Neural crest cell (in vitro differentiated cells): ENCODE results near the gene PMP22. TPM values are rescaled to one million over a fixed set of nuclear protein-coding genes. Genes with fewer than 3 reads are reported as not detected.
"Not testable (repeated sequence)": the region's sequence is repeated elsewhere in the genome, so short reads cannot be mapped to it uniquely, and the experiment has no call there.

Experiments
- DNase-seq: peaks from one replicate; pipeline ENCODE4 v3.0.0; 2021; ENCODE audit warnings: low read depth, mixed read lengths, low spot score
- H3K27ac Mint-ChIP-seq: one replicate; pipeline ENCODE4 v1.8.0; 2021; ENCODE audit warnings: mild to moderate bottlenecking, mixed read lengths; ENCODE audit not compliant: unreplicated experiment
- H3K27me3 Mint-ChIP-seq: 2 replicates; pipeline ENCODE4 v1.8.0; 2021; ENCODE audit warnings: low read depth, mild to moderate bottlenecking, mixed read lengths
- H3K36me3 Mint-ChIP-seq: 2 replicates; pipeline ENCODE4 v1.8.0; 2021; ENCODE audit warnings: low read depth, mild to moderate bottlenecking, mixed read lengths
- H3K4me1 Mint-ChIP-seq: 2 replicates; pipeline ENCODE4 v1.8.0; 2021; ENCODE audit warnings: mixed read lengths
- H3K4me3 Mint-ChIP-seq: one replicate; pipeline ENCODE4 v1.8.0; 2021; ENCODE audit warnings: mild to moderate bottlenecking, mixed read lengths
- H3K9me3 Mint-ChIP-seq: 2 replicates; pipeline ENCODE4 v1.8.0; 2021; ENCODE audit warnings: mixed read lengths
- total RNA-seq: library from RNA; stranded (reverse); gene quantifications from 2 replicates; pipeline ENCODE4 v1.2.1, GENCODE V29; 2021
- TF ChIP-seq, protein P1 (sequence below): fragments of 200-600 bp; sonication (generic); conservative IDR thresholded peaks from 2 replicates; pipeline ENCODE4 v1.5.0; 2021; ENCODE audit warnings: antibody characterized with exemption, mild to moderate bottlenecking

PMP22 gene
- total RNA-seq, 1 donor from 2014 or later, result 14.9 TPM

DNA sequence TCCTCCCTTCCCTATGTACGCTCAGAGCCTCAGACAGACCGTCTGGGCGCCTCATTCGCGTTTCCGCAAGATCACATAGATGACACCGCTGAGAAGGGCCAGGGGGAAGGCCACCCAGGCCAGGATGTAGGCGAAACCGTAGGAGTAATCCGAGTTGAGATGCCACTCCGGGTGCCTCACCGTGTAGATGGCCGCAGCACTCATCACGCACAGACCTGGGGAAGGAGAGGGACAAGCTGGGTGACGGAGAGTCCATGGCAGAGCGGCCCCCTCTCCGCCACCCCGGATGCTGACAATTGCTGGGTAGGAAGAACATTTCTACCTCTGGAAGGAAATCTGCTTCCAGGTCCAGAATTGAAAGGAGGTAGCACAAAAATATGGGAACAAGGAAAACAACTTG is 34.3 kb downstream of the PMP22 start:
- Mint-ChIP-seq H3K4me1 (peaks cover 23% of the 10 kb centered on the region), H3K9me3 (no peaks in the 10 kb centered on the region), H3K27me3 (no peaks in the 10 kb centered on the region), H3K27ac (no peak overlapping the region), H3K36me3 (peaks cover 13% of the 10 kb centered on the region), H3K4me3 (no peak overlapping the region)
- TF ChIP-seq, protein P1, sequence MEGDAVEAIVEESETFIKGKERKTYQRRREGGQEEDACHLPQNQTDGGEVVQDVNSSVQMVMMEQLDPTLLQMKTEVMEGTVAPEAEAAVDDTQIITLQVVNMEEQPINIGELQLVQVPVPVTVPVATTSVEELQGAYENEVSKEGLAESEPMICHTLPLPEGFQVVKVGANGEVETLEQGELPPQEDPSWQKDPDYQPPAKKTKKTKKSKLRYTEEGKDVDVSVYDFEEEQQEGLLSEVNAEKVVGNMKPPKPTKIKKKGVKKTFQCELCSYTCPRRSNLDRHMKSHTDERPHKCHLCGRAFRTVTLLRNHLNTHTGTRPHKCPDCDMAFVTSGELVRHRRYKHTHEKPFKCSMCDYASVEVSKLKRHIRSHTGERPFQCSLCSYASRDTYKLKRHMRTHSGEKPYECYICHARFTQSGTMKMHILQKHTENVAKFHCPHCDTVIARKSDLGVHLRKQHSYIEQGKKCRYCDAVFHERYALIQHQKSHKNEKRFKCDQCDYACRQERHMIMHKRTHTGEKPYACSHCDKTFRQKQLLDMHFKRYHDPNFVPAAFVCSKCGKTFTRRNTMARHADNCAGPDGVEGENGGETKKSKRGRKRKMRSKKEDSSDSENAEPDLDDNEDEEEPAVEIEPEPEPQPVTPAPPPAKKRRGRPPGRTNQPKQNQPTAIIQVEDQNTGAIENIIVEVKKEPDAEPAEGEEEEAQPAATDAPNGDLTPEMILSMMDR, result no peak
- no peak for DNase-seq

DNA sequence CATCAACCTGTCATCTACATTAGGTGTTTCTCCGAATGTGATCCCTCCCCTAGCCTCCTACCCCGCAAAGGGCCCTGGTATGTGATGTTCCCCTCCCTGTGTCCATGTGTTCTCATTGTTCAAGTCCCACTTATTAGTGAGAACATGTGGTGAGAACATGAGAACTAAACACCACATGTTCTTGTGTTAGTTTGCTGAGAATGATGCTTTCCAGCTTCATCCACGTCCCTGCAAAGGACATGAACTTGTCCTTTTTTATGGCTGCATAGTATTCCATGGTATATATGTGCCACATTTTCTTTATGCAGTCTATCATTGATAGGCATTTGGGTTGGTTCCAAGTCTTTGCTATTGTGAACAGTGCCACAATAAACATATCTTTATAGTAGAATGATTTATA is 43.3 kb downstream of the PMP22 start:
- not testable (repeated sequence) for H3K9me3 Mint-ChIP-seq, DNase-seq, H3K27ac Mint-ChIP-seq, H3K36me3 Mint-ChIP-seq, H3K4me3 Mint-ChIP-seq, H3K4me1 Mint-ChIP-seq, H3K27me3 Mint-ChIP-seq

DNA sequence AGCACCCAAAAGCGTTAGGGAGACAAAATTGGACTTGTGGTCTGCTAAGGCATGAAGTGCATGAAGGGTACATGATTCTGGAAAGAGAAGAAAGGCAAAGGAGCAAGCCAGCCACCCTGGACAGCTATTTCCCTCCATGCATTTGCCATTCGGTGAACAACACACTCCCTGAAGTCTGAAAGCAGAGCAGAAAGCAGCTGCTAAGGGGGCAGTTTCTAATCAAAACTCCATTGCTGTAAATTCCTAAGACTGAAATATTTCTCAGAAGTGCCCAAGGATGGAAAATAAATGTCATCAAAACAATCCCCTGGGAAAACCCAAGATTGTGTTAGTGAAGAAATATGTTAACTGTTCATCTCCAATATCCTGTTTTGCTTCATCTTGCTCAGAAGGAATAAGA is 44.3 kb downstream of the PMP22 start:
- H3K27me3 Mint-ChIP-seq, result no peaks in the 10 kb centered on the region
- no peaks in the 10 kb centered on the region for H3K36me3 Mint-ChIP-seq
- TF ChIP-seq, protein P1, result no peak
- no peaks in the 10 kb centered on the region for H3K4me1 Mint-ChIP-seq
- H3K27ac Mint-ChIP-seq, result no peak overlapping the region
- DNase-seq, result no peak
- H3K4me3 Mint-ChIP-seq, result no peak overlapping the region
- no peaks in the 10 kb centered on the region for H3K9me3 Mint-ChIP-seq

DNA sequence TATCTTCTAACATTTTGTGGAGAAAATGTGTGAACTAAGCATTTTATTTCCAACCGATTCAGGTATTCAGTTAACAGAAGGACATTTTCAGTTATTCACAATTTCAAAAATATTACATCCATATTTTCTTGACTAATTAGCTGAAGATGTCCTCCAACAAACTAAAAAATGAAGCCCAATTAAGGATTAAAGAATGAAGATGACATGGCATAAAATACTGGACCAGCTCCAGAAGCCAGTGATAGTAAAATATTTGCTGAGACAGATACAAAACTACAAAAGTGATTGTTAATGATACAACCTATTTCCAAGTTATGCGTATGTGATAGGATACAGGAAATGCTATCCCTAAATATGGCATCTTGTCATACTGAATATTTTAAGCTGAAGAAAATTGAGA is 48.6 kb downstream of the PMP22 start:
- Mint-ChIP-seq H3K36me3 (no peaks in the 10 kb centered on the region), H3K4me1 (peaks cover 3% of the 10 kb centered on the region), H3K27me3 (no peaks in the 10 kb centered on the region), H3K9me3 (no peaks in the 10 kb centered on the region), H3K4me3 (no peak overlapping the region), H3K27ac (no peak overlapping the region)
- TF ChIP-seq, protein P1, result no peak
- no peak for DNase-seq

DNA sequence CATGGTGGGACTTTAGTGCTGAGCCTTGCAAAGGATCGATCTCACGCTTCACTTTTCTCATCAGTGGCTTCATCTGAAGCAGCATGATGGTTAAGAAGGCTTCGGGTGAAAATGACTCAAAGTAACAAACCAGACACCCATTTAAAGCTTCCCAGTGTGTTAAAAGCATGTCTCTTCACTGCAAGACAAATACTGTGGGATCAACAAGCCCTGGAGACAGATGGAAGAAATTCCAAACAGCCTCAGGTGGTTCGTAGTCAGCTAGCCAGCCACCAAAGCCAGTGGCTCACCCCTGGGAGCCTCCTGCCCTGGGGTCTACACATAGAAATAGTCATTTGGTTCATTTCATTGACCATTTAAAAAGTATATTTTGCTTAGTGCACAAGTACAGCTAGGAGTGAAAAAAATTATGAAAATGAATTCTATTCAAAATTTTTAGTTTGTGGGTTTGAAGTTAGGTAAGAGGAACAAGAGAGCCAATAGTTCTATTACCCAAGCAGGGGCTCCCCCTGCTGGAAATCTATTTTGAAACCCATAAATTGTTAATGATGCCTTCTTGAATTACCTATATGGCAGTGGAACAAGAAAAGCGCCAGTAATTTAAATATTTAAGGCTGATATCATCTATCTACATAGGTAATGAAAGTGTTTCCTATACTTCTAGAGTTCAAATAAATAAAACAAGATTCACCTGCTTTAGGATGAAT is 51.6 kb downstream of the PMP22 start:
- TF ChIP-seq, protein P1, result peak; percentile 63
- Mint-ChIP-seq H3K36me3 (peaks cover 3% of the 10 kb centered on the region), H3K27me3 (no peaks in the 10 kb centered on the region), H3K9me3 (peaks cover 2% of the 10 kb centered on the region), H3K4me3 (no peak overlapping the region), H3K27ac (no peak overlapping the region), H3K4me1 (peaks cover 3% of the 10 kb centered on the region)
- DNase-seq, result peak; percentile 29

DNA sequence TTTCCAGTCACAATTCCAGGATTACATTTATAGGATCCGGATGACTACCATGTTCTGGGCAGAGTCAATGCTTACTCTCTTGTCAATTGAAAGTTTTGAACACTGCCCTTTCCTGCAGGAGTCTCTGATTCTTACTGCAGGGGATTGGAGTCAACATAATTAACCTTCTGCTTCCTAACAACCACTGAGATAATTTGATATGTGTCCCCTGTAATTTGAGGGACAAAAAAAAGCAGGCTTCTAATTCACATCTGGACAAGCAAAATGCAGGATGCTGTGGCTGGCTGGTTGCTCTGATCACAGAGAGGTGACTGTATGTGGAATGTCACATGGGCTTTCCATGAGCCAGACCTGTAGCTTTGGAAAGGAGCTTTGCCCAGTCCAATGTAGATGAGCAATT is 54.9 kb downstream of the PMP22 start:
- Mint-ChIP-seq H3K27me3 (no peaks in the 10 kb centered on the region), H3K36me3 (peaks cover 11% of the 10 kb centered on the region), H3K4me1 (peaks cover 3% of the 10 kb centered on the region), H3K9me3 (peaks cover 12% of the 10 kb centered on the region), H3K4me3 (no peak overlapping the region), H3K27ac (no peak overlapping the region)
- DNase-seq, result no peak
- TF ChIP-seq, protein P1, result no peak

DNA sequence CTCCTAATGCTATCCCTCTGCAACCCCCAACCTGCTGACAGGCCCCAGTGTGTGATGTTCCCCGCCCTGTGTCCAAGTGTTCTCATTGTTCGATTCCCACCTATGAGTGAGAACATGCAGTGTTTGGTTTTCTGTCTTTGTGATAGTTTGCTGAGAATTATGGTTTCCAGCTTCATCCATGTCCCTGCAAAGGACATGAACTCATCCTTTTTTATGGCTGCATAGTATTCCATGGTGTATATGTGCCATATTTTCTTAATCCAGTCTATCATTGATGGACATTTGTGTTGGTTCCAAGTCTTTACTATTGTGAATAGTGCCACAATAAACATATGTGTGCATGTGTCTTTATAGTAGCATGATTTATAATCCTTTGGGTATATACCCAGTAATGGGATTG is 62.1 kb downstream of the PMP22 start:
- H3K27ac Mint-ChIP-seq, H3K4me3 Mint-ChIP-seq, DNase-seq, H3K27me3 Mint-ChIP-seq: not testable (repeated sequence)
- peaks cover 28% of the 10 kb centered on the region for H3K9me3 Mint-ChIP-seq
- peaks cover 14% of the 10 kb centered on the region for H3K4me1 Mint-ChIP-seq
- H3K36me3 Mint-ChIP-seq, result peaks cover 27% of the 10 kb centered on the region

DNA sequence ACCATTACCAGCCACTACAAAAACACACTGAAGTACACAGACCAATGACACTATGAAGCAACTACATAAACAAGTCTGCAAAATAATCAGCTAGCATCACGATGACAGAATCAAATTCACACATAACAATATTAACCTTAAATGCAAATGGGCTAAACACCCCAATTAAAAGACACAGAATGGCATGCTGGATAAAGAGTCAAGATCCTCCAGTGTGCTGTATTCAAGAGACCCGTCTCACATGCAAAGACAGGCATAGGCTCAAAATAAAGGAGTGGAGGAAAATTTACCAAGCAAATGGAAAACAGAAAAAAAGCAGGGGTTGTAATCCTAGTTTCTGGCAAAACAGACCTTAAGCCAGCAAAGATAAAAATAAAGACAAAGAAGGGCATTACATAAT is 64.6 kb downstream of the PMP22 start:
- Mint-ChIP-seq H3K36me3 (peaks cover 23% of the 10 kb centered on the region), H3K9me3 (peaks cover 19% of the 10 kb centered on the region), H3K4me1 (peaks cover 14% of the 10 kb centered on the region)
- not testable (repeated sequence) for H3K4me3 Mint-ChIP-seq, H3K27ac Mint-ChIP-seq, DNase-seq, H3K27me3 Mint-ChIP-seq
